DND-41 (cell line): Measurements from ENCODE around the gene REEP6.

Source experiments
- ATAC-seq: fragments of 200-7000 bp; cut with Tn5 transposase; 3 replicates; pipeline ENCODE4 v1.9.1; 2021; ENCODE audit warnings: low read depth; ENCODE audit not compliant: insufficient read depth
- DNase-seq: peaks from one replicate; pipeline ENCODE4 v3.0.0-alpha.2; 2020
- H2AFZ ChIP-seq: 2 replicates; pipeline ENCODE4 v1.6.0; 2012; ENCODE audit warnings: low read depth, low read length
- H3K27ac ChIP-seq: 2 replicates; pipeline ENCODE4 v1.5.1; 2012; ENCODE audit warnings: low read length, inconsistent platforms
- H3K27me3 ChIP-seq: fragments of 200-600 bp; sonication (generic); 2 replicates; pipeline ENCODE4 v1.6.0; 2012; ENCODE audit warnings: low read length, mild to moderate bottlenecking, inconsistent platforms; ENCODE audit not compliant: insufficient read depth, poor library complexity
- H3K36me3 ChIP-seq: 2 replicates; pipeline ENCODE4 v1.5.1; 2012; ENCODE audit warnings: low read length, inconsistent platforms; ENCODE audit not compliant: insufficient read depth
- H3K4me1 ChIP-seq: 2 replicates; pipeline ENCODE4 v1.5.1; 2012; ENCODE audit warnings: mild to moderate bottlenecking, low read length; ENCODE audit not compliant: insufficient read depth
- H3K4me2 ChIP-seq: 2 replicates; pipeline ENCODE4 v1.6.0; 2012; ENCODE audit warnings: mild to moderate bottlenecking, moderate library complexity, low read length, inconsistent platforms; ENCODE audit not compliant: insufficient read depth
- H3K4me3 ChIP-seq, 2 experiments: fragments of 200-600 bp in 1 of 2; shearing (Covaris generic) in 1 of 2; 2 replicates each; pipeline ENCODE4 v1.5.1; 2012 to 2016; ENCODE audit warnings: inconsistent platforms in 2 of 2, low read length in 2 of 2, mild to moderate bottlenecking in 2 of 2, low read depth in 1 of 2, moderate library complexity in 1 of 2
- H3K79me2 ChIP-seq: 2 replicates; pipeline ENCODE4 v1.6.0; 2012; ENCODE audit warnings: low read length, inconsistent platforms; ENCODE audit not compliant: insufficient read depth
- H3K9ac ChIP-seq: 2 replicates; pipeline ENCODE4 v1.6.0; 2012; ENCODE audit warnings: low read depth, mild to moderate bottlenecking, inconsistent platforms, low read length, moderate library complexity
- H3K9me3 ChIP-seq: 2 replicates; pipeline ENCODE4 v1.5.1; 2012; ENCODE audit warnings: low read length, moderate library complexity, mild to moderate bottlenecking, inconsistent platforms; ENCODE audit not compliant: insufficient read depth, severe bottlenecking
- H4K20me1 ChIP-seq: 2 replicates; pipeline ENCODE4 v1.6.0; 2012; ENCODE audit warnings: low read length; ENCODE audit not compliant: insufficient read depth
- CTCF ChIP-seq: IDR thresholded peaks from 2 replicates; pipeline ENCODE4 v1.5.1; 2012; ENCODE audit warnings: borderline replicate concordance, low read length, moderate library complexity, mild to moderate bottlenecking; ENCODE audit not compliant: poor library complexity, severe bottlenecking; ENCODE audit errors: extremely low read depth
- EZH2 ChIP-seq: IDR thresholded peaks from 3 replicates; pipeline ENCODE4 v1.6.1; 2012; ENCODE audit warnings: borderline replicate concordance, low read depth, mild to moderate bottlenecking, moderate library complexity, low read length, inconsistent platforms; ENCODE audit not compliant: severe bottlenecking

Gene REEP6

GRCh38 chr19:1481224-1481892, 9.6 kb upstream of the REEP6 start:
- Histone ChIP-seq H3K9me3 (no peaks in the 10 kb centered on the region), H3K27me3 (no peaks in the 10 kb centered on the region), H3K9ac (no peak overlapping the region), H3K27ac (no peak overlapping the region), H3K79me2 (peaks cover 25% of the 10 kb centered on the region), H3K4me1 (peaks cover 27% of the 10 kb centered on the region), H3K4me3 (no peak overlapping the region), H2AFZ (no peak overlapping the region), H3K4me2 (no peak overlapping the region), H3K36me3 (peaks cover 7% of the 10 kb centered on the region), H4K20me1 (peaks cover 17% of the 10 kb centered on the region)
- no peak for TF ChIP-seq EZH2
- no peak for TF ChIP-seq CTCF
- no peak for DNase-seq
- ATAC-seq = no peak

GRCh38 chr19:1481893-1482360, 9.1 kb upstream of the REEP6 start:
- no peak overlapping the region for H2AFZ ChIP-seq
- H3K9ac ChIP-seq = no peak overlapping the region
- H3K79me2 ChIP-seq = peaks cover 21% of the 10 kb centered on the region
- H3K9me3 ChIP-seq = no peaks in the 10 kb centered on the region
- no peaks in the 10 kb centered on the region for H3K27me3 ChIP-seq
- H4K20me1 ChIP-seq = peaks cover 13% of the 10 kb centered on the region
- TF ChIP-seq CTCF (no peak), EZH2 (no peak)
- DNase-seq (no peak), ATAC-seq (no peak)
- H3K4me2 ChIP-seq = no peak overlapping the region
- H3K4me1 ChIP-seq = peaks cover 23% of the 10 kb centered on the region
- H3K36me3 ChIP-seq = peaks cover 4% of the 10 kb centered on the region
- no peak overlapping the region for H3K27ac ChIP-seq
- H3K4me3 ChIP-seq = no peak overlapping the region

GRCh38 chr19:1482361-1483130, 8.4 kb upstream of the REEP6 start:
- DNase-seq = no peak
- Histone ChIP-seq H3K79me2 (peaks cover 15% of the 10 kb centered on the region), H3K9me3 (no peaks in the 10 kb centered on the region), H3K27ac (no peak overlapping the region), H4K20me1 (peaks cover 8% of the 10 kb centered on the region), H3K9ac (no peak overlapping the region), H2AFZ (no peak overlapping the region), H3K4me2 (no peak overlapping the region), H3K4me1 (peaks cover 17% of the 10 kb centered on the region), H3K4me3 (no peak overlapping the region), H3K27me3 (no peaks in the 10 kb centered on the region), H3K36me3 (peaks cover under 1% of the 10 kb centered on the region; the same call in 1 of the 2 replicates)
- no peak for TF ChIP-seq EZH2
- TF ChIP-seq CTCF = no peak
- ATAC-seq = no peak
